Activated naive CD4-positive, alpha-beta T cell treated with anti-CD3 and anti-CD28 coated beads, Interleukin-2, amount 50 U/mL, for 16 hours (primary cell): ENCODE results near the gene PRKRA.
"Not testable (repeated sequence)": the region's sequence is repeated elsewhere in the genome, so short reads cannot be mapped to it uniquely, and the experiment has no call there.

Experiments used
- DNase-seq: peaks from one replicate; pipeline ENCODE4 v3.0.0-alpha.2; 2020

PRKRA gene

GRCh38 chr2:178413472-178414265 is 37.3 kb downstream of the PRKRA start:
- DNase-seq, result peak; percentile 79

GRCh38 chr2:178412453-178412852 is 38.5 kb downstream of the PRKRA start:
- DNase-seq, result not testable (repeated sequence)

GRCh38 chr2:178412047-178412446 is 38.9 kb downstream of the PRKRA start:
- DNase-seq, result no peak

GRCh38 chr2:178409261-178409660 is 41.7 kb downstream of the PRKRA start:
- DNase-seq, result no peak

- DNase-seq, result no peak
Measured at GRCh38 chr2:178404368-178404767, 46.6 kb downstream of the PRKRA start.

GRCh38 chr2:178403671-178404306 is 47.2 kb downstream of the PRKRA start:
- DNase-seq, result no peak

- no peak for DNase-seq
Measured at GRCh38 chr2:178401994-178402437, 49.0 kb downstream of the PRKRA start.

GRCh38 chr2:178397002-178397605 is 53.9 kb downstream of the PRKRA start:
- DNase-seq, result no peak

- no peak for DNase-seq
Measured at GRCh38 chr2:178395941-178396570, 54.9 kb downstream of the PRKRA start.

- DNase-seq, result no peak
Measured at GRCh38 chr2:178395295-178395694, 55.7 kb downstream of the PRKRA start.

GRCh38 chr2:178394859-178395258 is 56.1 kb downstream of the PRKRA start:
- no peak for DNase-seq

GRCh38 chr2:178392215-178392614 is 58.8 kb downstream of the PRKRA start:
- no peak for DNase-seq

- no peak for DNase-seq
Measured at GRCh38 chr2:178391701-178392100, 59.3 kb downstream of the PRKRA start.

GRCh38 chr2:178388287-178388686 is 62.7 kb downstream of the PRKRA start:
- DNase-seq, result no peak

- no peak for DNase-seq
Measured at GRCh38 chr2:178386986-178387597, 63.9 kb downstream of the PRKRA start.

- DNase-seq, result no peak
Measured at GRCh38 chr2:178385595-178386148, 65.3 kb downstream of the PRKRA start.

GRCh38 chr2:178383718-178384117 is 67.3 kb downstream of the PRKRA start:
- DNase-seq, result no peak
